ENCODE measurements around the gene DNAJC8.

GRCh38 chr1:28172713-28173150, 60.1 kb downstream of the DNAJC8 start:
- no peak for TF ChIP-seq CTCF (IDR thresholded peaks at IDR 0.05; ENCODE audit: low read depth, low read length, poor library complexity, severe bottlenecking)
- no peak for TF ChIP-seq EZH2phosphoT487 (IDR thresholded peaks at IDR 0.05; ENCODE audit: borderline replicate concordance, low read length)

All from DOHH2 (cell line).